Colonic mucosa (tissue), 4 donors: Measurements from ENCODE around the gene PLCL1. TPM values are rescaled to one million over a fixed set of nuclear protein-coding genes. Genes with fewer than 3 reads are reported as not detected.

Source experiments
- DNase-seq: peaks from one replicate; pipeline ENCODE4 v3.0.0-alpha.2; 2020
- H3K27ac ChIP-seq: fragments of 200-600 bp; one replicate; pipeline ENCODE4 v1.8.0; 2021
- H3K27me3 ChIP-seq: fragments of 200-600 bp; one replicate; pipeline ENCODE4 v1.8.0; 2021
- H3K36me3 ChIP-seq: fragments of 200-600 bp; one replicate; pipeline ENCODE4 v1.8.0; 2021
- H3K4me1 ChIP-seq: fragments of 200-600 bp; one replicate; pipeline ENCODE4 v1.8.0; 2021; ENCODE audit warnings: mild to moderate bottlenecking
- H3K4me3 ChIP-seq: fragments of 200-600 bp; one replicate; pipeline ENCODE4 v1.8.0; 2021
- H3K9ac ChIP-seq, 2 donors: one replicate each; pipeline ENCODE4 v1.7.0; 2013; ENCODE audit warnings: control low read depth in 2 of 2, low read depth in 2 of 2, low read length in 2 of 2
- H3K9me3 ChIP-seq: fragments of 200-600 bp; one replicate; pipeline ENCODE4 v1.8.0; 2021
- intact Hi-C: fragments of 100-400 bp; cut with DNase I; formaldehyde crosslinking; loops from one replicate; pipeline ENCODE4 v1.14.1; 2022
- total RNA-seq, 2 donors: library from RNA; stranded (reverse); fragmentation: NEBNext Ultra II Directional in 1 of 2; extraction: Animal tissue kit (Norgen Biotek cat#: 25700) in 1 of 2; gene quantifications; one replicate each; pipeline ENCODE4 v1.2.1, GENCODE V29; 2021
- TF ChIP-seq, protein P1 (sequence below): fragments of 200-600 bp; IDR thresholded peaks from one replicate; pipeline ENCODE4 v1.8.0; 2022; ENCODE audit warnings: antibody characterized with exemption, mild to moderate bottlenecking
- donor health status: healthy.
- donor health status: DM: no; HTN: no; CAD: no.
- donor health status: DM: no; HTN: no; CAD: no.

The PLCL1 gene
- 1 to 10 TPM in 1 of 2 donors, under 1 TPM in 1; 0.30 to 1.3 TPM for total RNA-seq

DNA sequence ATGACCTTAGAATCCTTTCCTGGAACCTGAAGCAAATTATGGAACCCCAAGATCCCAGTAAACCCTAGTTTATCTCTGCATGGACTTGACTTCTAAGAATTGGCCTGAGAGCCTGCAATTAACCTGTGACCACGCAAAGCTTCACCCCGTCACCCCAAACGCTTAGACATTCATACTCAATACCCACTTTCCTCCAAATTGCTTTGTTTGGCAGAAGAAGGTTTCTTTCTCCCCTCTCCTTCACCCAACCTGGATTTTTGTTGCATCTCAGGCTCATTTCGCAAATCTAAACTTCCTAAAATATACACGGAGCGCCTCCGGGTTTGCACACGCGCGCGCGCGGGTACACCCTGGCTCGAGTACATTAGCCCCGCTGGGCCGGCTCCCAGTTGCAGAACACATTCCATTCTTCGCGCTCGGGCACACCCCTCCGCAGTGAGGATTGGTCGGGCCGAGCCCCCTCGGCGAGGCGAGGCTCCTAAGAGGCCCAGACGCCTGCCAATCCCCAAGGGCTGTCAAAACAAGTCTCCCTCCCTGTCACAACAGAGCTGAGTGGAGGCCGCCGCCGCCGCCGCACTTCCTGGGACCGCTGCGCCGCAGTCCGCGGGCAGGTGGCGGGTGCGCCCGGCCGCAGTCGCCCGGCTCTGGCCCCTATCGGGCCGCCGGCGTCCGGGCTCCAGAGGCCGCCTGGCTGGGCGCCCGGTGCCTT is at the start of gene PLCL1:
Gene PLCL1, plus strand, starts transcription at position 545 of the 709 bp plus-strand sequence.
- peak within 1 kb of the TSS in 1 of 2 donors; percentile 70 for H3K9ac ChIP-seq
- no peak within 1 kb of the TSS for H3K27ac ChIP-seq
- no peaks in the 10 kb centered on the region for H3K36me3 ChIP-seq
- TF ChIP-seq, protein P1, sequence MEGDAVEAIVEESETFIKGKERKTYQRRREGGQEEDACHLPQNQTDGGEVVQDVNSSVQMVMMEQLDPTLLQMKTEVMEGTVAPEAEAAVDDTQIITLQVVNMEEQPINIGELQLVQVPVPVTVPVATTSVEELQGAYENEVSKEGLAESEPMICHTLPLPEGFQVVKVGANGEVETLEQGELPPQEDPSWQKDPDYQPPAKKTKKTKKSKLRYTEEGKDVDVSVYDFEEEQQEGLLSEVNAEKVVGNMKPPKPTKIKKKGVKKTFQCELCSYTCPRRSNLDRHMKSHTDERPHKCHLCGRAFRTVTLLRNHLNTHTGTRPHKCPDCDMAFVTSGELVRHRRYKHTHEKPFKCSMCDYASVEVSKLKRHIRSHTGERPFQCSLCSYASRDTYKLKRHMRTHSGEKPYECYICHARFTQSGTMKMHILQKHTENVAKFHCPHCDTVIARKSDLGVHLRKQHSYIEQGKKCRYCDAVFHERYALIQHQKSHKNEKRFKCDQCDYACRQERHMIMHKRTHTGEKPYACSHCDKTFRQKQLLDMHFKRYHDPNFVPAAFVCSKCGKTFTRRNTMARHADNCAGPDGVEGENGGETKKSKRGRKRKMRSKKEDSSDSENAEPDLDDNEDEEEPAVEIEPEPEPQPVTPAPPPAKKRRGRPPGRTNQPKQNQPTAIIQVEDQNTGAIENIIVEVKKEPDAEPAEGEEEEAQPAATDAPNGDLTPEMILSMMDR = no peak
- DNase-seq = peak; percentile 92
- peaks cover 9% of the 10 kb centered on the region for H3K27me3 ChIP-seq
- H3K4me1 ChIP-seq = no peaks in the 10 kb centered on the region
- no peaks in the 10 kb centered on the region for H3K9me3 ChIP-seq
- peak within 1 kb of the TSS; percentile 65 for H3K4me3 ChIP-seq
- intact Hi-C loops = loop anchor here (5.0 kb wide), 1 partner anchor 248 kb away; no protein-coding TSS in a partner anchor

DNA sequence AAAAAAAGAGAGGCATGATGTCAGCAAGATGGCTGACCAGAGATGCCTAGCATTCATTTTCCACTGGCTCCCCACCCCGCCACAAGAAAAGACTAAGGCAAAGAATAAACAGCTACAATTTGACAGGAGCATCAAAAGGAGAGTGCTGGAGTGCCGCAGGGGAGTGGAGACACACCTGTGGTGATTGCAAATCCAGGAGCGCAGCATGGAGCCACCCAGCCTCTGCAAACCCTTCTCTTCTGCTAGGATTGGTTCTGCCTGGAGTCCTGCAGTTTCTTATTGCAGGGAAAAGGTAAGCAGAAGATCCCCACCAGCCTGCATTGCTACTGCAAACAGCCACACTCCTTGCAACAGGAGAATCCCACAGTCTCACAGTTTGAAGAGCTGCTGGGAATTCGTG is 45.4 kb upstream of the PLCL1 start:
- Histone ChIP-seq H3K27me3 (no peaks in the 10 kb centered on the region), H3K36me3 (no peaks in the 10 kb centered on the region), H3K4me3 (no peak overlapping the region), H3K27ac (no peak overlapping the region), H3K4me1 (no peaks in the 10 kb centered on the region), H3K9me3 (no peaks in the 10 kb centered on the region), H3K9ac (no peak overlapping the region)
- TF ChIP-seq, protein P1 = no peak
- intact Hi-C loops = no loop called here
- DNase-seq = no peak

DNA sequence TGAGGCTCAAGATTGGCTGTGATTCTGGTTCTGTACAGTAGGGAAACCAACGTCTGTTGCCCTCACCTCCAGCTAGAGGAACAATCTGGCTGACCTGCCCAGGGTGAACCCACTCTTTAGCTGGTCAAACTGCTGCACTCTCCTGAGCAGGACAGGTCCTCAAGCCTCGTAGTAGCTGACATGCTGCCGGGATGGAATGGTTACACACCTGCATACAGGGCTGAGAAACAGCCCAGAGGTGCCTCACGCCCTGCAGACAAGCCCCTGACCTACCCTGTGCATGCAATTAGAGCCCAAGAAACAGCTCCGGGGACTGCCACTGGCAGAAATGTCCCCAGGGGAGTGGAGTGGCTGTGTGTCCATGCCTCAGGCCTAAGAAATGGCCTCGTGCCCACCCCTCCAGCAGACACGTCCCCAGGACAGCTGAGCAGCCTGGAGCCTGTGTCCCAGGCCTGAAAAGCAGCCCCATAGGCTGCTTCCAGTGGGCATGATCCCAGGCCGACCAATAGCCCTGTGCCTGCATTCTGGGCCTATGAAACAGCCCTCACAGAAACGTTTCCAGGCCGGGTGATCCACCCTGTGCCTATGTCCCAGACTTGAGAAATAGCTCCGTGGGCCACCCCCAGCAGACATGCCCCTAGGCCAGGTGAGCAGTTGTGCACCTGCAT is 44.6 kb upstream of the PLCL1 start:
- H3K27ac ChIP-seq = no peak overlapping the region
- H3K9ac ChIP-seq = no peak overlapping the region
- TF ChIP-seq, protein P1 = no peak
- H3K4me3 ChIP-seq = no peak overlapping the region
- DNase-seq = no peak
- intact Hi-C loops = no loop called here
- H3K27me3 ChIP-seq = no peaks in the 10 kb centered on the region
- no peaks in the 10 kb centered on the region for H3K9me3 ChIP-seq
- H3K36me3 ChIP-seq = no peaks in the 10 kb centered on the region
- no peaks in the 10 kb centered on the region for H3K4me1 ChIP-seq

DNA sequence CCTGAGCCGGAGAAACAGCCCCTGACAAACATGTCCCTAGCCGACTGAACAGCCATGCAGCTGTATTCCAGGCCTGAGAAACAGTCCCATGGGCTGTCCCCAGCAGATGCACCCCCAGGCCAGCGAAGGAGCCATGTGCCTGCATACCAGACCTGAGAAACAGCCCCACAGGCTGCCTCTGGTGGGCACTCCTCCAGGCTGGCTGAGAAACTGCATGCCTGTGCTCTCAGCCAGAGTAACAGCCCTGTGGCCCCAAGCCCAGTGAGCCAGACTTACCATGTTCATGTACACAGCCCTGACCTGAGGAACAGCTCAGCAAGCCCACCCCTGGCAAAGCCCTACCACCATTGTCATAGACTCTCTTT is 44.1 kb upstream of the PLCL1 start:
- no peaks in the 10 kb centered on the region for H3K27me3 ChIP-seq
- no peak overlapping the region for H3K9ac ChIP-seq
- no peak overlapping the region for H3K27ac ChIP-seq
- no peaks in the 10 kb centered on the region for H3K4me1 ChIP-seq
- no peak for DNase-seq
- no peak overlapping the region for H3K4me3 ChIP-seq
- TF ChIP-seq, protein P1 = no peak
- H3K9me3 ChIP-seq = no peaks in the 10 kb centered on the region
- intact Hi-C loops = no loop called here
- H3K36me3 ChIP-seq = no peaks in the 10 kb centered on the region

DNA sequence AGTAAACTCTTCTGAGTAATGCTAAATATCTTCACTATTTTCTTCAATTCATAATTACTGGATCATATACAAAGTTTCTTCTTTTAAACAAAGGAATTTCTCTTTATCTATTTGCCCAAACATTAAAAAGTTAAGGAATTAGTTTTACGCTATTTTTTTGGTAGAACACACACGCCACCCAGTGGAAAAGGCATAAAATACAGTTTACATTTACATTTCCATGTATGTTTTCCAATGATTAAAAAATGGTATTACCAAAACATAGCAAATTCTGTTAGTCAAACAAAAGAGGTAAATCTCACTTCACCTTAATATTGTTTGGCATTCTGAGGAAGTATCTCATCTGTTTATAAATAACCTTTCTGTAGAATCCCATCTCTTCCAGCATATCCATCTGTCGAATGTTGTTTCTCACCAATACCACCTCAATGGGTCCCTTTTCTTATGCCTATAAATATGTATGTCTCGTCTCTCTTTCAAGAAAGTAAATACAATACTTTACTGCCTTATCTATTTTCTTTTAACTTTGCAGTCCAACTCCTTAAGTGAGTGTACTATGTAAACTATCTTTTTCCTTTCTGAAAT is 26.5 kb upstream of the PLCL1 start:
- Histone ChIP-seq H3K27ac (no peak overlapping the region), H3K4me3 (no peak overlapping the region), H3K9me3 (no peaks in the 10 kb centered on the region), H3K4me1 (no peaks in the 10 kb centered on the region), H3K27me3 (no peaks in the 10 kb centered on the region), H3K9ac (no peak overlapping the region), H3K36me3 (no peaks in the 10 kb centered on the region)
- DNase-seq = no peak
- intact Hi-C loops = loop anchor here (5.0 kb wide), 1 partner anchor 71 kb away; the partner anchor contains the start of gene MARS2
- TF ChIP-seq, protein P1 = peak; percentile 68
